Measurements from ENCODE around the gene STOM. TPM values are rescaled to one million over a fixed set of nuclear protein-coding genes. Genes with fewer than 3 reads are reported as not detected.

The STOM gene
- total RNA-seq, 4 donors from 2014 or later = 60.0 to 89.5 (median 76.3) TPM

GRCh38 chr9:121373011-121373729 is 3.1 kb upstream of the STOM start:
- in situ Hi-C loops (cut with MboI; ENCODE audit: low sequenced_read_pairs in 4 of 4) (loop anchor here in 3 of 4 donors (10.0 kb wide), 2 partner anchors 48 to 98 kb away; no protein-coding TSS in a partner anchor), intact Hi-C loops (cut with DNase I; ENCODE audit: low total_unique reads) (loop anchor here (5.0 to 10.0 kb wide), 2 partner anchors 91 to 612 kb away; no protein-coding TSS in a partner anchor)
- Histone ChIP-seq H3K9me3 (no peaks in the 10 kb centered on the region), H3K36me3 (no peaks in the 10 kb centered on the region), H3K4me3 (no peak overlapping the region), H3K4me1 (peaks cover 45 to 46% of the 10 kb centered on the region in 2 donors), H3K27me3 (no peaks in the 10 kb centered on the region), H3K27ac (peak overlapping the region; percentile 94 to 99 (median 96))
- TF ChIP-seq POLR2A (IDR thresholded peaks at IDR 0.05) (peak in 1 of 2 donors; percentile 74), CTCF (IDR thresholded peaks at IDR 0.05 in 4 of 5, conservative IDR thresholded peaks at IDR 0.05 in 1 of 5) (no peak)
- ATAC-seq (peak; percentile 37 to 79), DNase-seq (peak; percentile 43 to 69)

- no peak for TF ChIP-seq POLR2A (IDR thresholded peaks at IDR 0.05)
- no peak for TF ChIP-seq CTCF (IDR thresholded peaks at IDR 0.05 in 4 of 5, conservative IDR thresholded peaks at IDR 0.05 in 1 of 5)
- in situ Hi-C loops (cut with MboI; ENCODE audit: low sequenced_read_pairs in 4 of 4) (loop anchor here in 3 of 4 donors (10.0 kb wide), 2 partner anchors 48 to 98 kb away; no protein-coding TSS in a partner anchor), intact Hi-C loops (cut with DNase I; ENCODE audit: low total_unique reads) (loop anchor here (5.0 to 10.0 kb wide), 2 partner anchors 90 to 612 kb away; no protein-coding TSS in a partner anchor)
- Histone ChIP-seq H3K27me3 (no peaks in the 10 kb centered on the region), H3K4me3 (no peak overlapping the region), H3K9me3 (no peaks in the 10 kb centered on the region), H3K36me3 (no peaks in the 10 kb centered on the region), H3K4me1 (peaks cover 53% of the 10 kb centered on the region in 2 donors), H3K27ac (peak overlapping the region; percentile 94 to 99 (median 96))
- DNase-seq (no peak), ATAC-seq (no peak)
Measured at GRCh38 chr9:121372239-121373010, 2.4 kb upstream of the STOM start.

- Histone ChIP-seq H3K27me3 (no peaks in the 10 kb centered on the region), H3K27ac (peak overlapping the region; percentile 94 to 99 (median 96)), H3K4me3 (no peak overlapping the region), H3K36me3 (no peaks in the 10 kb centered on the region), H3K9me3 (no peaks in the 10 kb centered on the region), H3K4me1 (peaks cover 58 to 61% of the 10 kb centered on the region in 2 donors)
- in situ Hi-C loops (cut with MboI; ENCODE audit: low sequenced_read_pairs in 4 of 4) = loop anchor here in 3 of 4 donors (10.0 kb wide), 2 partner anchors 47 to 97 kb away; no protein-coding TSS in a partner anchor
- DNase-seq (no peak), ATAC-seq (no peak)
- intact Hi-C loops (cut with DNase I; ENCODE audit: low total_unique reads) = loop anchor here (5.0 to 10.0 kb wide), 2 partner anchors 89 to 613 kb away; no protein-coding TSS in a partner anchor
- TF ChIP-seq CTCF (IDR thresholded peaks at IDR 0.05 in 4 of 5, conservative IDR thresholded peaks at IDR 0.05 in 1 of 5) (no peak), POLR2A (IDR thresholded peaks at IDR 0.05) (no peak)
Measured at GRCh38 chr9:121371495-121372061, 1.5 kb upstream of the STOM start.

GRCh38 chr9:121368745-121369144 is 1.3 kb downstream of the STOM start:
- peak overlapping the region; percentile 60 to 85 (median 73) for H3K4me3 ChIP-seq
- intact Hi-C loops (cut with DNase I; ENCODE audit: low total_unique reads) (loop anchor here (10.0 kb wide), 1 partner anchor 236 kb away; no protein-coding TSS in a partner anchor), in situ Hi-C loops (cut with MboI; ENCODE audit: low sequenced_read_pairs in 4 of 4) (loop anchor here in 1 of 4 donors (10.0 kb wide), 1 partner anchor 84 kb away; no protein-coding TSS in a partner anchor)
- peaks cover 73 to 84% of the 10 kb centered on the region in 2 donors for H3K4me1 ChIP-seq
- peak overlapping the region; percentile 94 to 99 (median 96) for H3K27ac ChIP-seq
- no peaks in the 10 kb centered on the region for H3K27me3 ChIP-seq
- peak in 1 of 2 donors; percentile 17 for DNase-seq
- ATAC-seq = no peak
- no peak for TF ChIP-seq POLR2A (IDR thresholded peaks at IDR 0.05)
- no peak for TF ChIP-seq CTCF (IDR thresholded peaks at IDR 0.05 in 4 of 5, conservative IDR thresholded peaks at IDR 0.05 in 1 of 5)
- no peaks in the 10 kb centered on the region for H3K9me3 ChIP-seq
- H3K36me3 ChIP-seq = peaks cover 0 to 7% of the 10 kb centered on the region in 2 donors
